ELR (cell line): ENCODE measurements around the gene PSG1.
A peak's percentile ranks its signal among the peaks of the same experiment; 100 is the strongest.
"Not testable (repeated sequence)": the region's sequence is repeated elsewhere in the genome, so short reads cannot be mapped to it uniquely, and the experiment has no call there.

ENCODE experiments used
- DNase-seq: peaks from one replicate; pipeline ENCODE4 v3.0.0-alpha.2; 2015; ENCODE audit warnings: low read depth

PSG1 gene

DNA sequence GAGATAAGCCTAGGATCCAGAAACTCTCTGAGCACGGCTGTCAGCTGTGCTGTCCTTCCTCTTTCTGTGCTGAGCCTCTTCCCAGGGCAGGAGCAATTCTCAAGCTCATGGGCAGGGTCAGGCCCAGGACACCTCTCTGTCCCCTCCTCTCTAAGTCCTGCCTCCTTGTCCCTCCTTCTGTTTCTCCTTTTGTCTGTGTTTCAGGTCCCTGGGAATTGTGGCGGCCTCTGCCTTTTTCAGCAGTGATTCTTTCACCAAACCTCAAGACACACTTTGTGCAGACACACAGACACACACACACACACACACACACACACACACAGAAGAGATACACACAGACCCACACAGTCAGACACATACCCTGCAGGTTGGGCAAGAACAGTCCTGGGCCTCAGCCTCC is at the start of gene PSG1:
Gene PSG1, minus strand, starts transcription at position 101 of the 400 bp plus-strand sequence. CDS start 132 bp downstream, outside the sequence.
- DNase-seq = no peak

DNA sequence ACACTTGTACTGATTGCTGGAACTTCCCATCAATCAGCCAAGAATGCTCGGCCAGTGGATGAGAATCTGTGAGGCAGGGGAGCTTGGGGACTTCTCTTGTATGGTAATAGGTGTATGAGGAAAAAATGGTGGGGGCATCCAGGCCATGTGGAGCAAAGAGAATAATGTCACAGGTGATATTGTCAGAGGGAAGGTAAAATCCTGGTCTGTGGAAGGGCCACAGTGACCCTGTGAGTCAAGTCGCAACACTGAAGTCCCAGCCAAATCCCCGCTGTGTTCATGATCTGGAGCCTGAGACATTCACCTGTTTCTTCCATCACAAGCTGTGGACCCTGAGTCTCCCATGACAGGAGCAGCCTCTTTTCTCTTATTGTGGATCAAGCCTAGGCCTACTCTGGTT is 49.4 kb upstream of the PSG1 start:
- DNase-seq = no peak

DNA sequence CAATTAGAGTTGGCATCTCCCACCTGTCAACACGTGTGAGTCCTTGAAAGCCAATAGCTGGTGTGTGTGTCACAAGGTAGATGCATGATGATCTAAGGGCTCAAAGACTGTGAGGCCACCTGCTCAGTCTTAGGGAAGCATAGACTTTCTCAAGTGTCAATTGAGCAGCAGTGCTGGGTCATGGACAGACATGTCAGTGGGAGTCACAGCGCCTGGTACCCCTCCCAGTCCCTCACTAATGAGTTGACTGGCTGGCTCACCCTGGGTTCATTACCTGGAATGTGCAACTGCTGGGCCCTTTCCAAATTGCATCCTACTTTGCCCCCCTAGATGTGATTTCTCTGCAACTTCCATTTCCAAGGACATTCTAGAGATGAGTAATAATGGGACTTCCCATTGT is 47.3 kb upstream of the PSG1 start:
- DNase-seq = no peak

- peak; percentile 81 for DNase-seq
These were observed 43.6 kb upstream of the PSG1 start for GRCh38 chr19:42923106-42923505.

GRCh38 chr19:42920971-42921370 is 41.5 kb upstream of the PSG1 start:
- DNase-seq = not testable (repeated sequence)

DNA sequence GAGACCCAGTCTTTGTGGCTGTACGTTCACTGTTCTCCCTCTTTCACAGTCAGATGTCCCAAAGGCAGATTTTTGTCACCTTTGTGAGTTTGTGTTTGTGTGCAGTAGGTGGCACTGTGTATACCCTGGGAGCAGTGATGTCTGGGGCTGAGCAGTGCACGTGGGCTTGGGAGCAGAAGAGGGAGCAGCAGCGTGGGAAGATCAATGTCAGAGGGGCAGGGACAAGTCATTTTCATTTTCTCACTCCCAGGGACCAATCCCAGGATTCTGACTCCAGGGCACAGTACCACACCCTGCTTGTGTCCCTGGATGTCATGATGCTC is 40.2 kb upstream of the PSG1 start:
- DNase-seq = no peak

GRCh38 chr19:42919070-42919756 is 39.7 kb upstream of the PSG1 start:
- DNase-seq = peak; percentile 25

- DNase-seq = not testable (repeated sequence)
These were observed 39.0 kb upstream of the PSG1 start for GRCh38 chr19:42918377-42919069.

DNA sequence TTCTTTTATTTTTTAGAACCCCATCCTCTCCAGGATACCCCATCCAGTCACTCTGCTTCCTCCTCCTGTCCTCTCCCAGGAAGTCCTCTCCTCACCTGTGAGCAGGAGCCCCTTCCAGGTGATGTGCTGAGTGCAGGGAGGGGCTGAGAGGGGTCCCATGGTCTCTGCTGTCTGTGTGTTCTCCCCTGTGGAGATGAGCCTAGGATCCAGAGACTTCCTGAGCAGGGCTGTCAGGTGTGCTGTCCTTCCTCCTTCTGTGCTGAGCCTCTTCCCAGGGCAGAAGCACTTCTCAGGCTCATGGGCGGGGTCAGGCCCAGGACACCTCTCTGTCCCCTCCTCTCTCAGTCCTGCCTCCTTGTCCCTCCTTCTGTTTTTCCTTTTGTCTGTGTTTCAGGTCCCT is 38.1 kb upstream of the PSG1 start, which contains the start of gene PSG6:
Gene PSG6, minus strand, starts transcription at position 261 of the 400 bp plus-strand sequence. Its CDS starts 102 bp downstream, at position 159.
- DNase-seq = not testable (repeated sequence)

DNA sequence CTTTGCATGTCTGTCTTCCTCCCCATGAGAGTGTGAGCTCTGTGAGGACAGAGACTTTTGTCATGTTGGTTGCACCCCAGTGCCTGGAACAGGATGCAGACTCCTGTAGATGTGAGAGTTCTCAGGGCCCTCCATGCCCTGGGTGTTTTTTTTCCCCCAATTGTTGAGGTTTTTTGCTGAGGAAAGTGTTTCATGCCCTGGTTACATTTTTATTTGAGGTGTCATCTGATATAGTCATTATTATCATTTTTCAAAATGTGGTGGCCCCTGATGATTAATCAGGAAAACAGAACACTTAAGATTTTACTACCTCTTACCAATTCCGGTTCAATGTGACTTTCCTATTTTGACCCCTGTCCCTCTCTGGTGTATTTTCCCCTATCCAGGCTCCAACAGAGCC is 37.4 kb upstream of the PSG1 start:
- peak; percentile 66 for DNase-seq

- not testable (repeated sequence) for DNase-seq
These were observed 34.0 kb upstream of the PSG1 start for GRCh38 chr19:42913516-42913915.

DNA sequence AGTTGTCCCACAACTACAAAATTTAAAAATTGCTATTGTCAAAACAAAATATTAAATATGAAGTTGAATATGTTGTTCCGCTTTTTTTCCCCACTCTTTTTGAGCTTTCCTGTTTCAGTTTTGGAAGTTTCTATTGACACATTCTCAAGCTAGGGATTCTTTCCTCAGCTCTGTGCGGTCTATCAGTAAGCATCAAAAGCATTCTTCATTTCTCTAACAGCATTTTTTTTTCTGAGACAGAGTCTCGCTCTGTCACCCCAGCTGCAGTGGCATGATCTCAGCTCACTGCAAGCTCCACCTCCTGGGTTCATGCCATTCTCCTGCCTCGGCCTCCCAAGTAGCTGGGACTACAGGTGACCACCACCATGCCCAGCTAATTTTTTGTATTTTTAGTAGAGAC is 33.4 kb upstream of the PSG1 start:
- not testable (repeated sequence) for DNase-seq

DNA sequence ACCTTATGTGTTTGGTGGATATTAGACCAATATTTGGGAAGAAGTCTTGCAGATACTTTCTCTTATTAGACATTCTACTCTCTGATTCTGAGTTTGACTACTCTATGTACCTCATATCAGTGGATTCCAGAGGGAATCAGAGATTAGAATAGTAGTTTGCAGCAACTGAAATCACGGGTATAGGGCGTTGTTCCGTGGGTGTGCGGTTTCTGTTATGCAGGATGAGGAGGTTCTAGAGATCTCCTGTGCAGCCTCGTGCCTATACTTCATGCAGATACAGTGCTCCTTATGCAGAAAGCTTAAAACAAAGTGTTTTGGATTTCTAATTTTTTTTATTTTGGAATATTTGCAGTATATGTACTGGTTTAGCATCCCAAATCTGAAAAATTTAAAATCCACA is 32.2 kb upstream of the PSG1 start:
- DNase-seq = not testable (repeated sequence)

GRCh38 chr19:42906162-42906561 is 26.6 kb upstream of the PSG1 start:
- DNase-seq = not testable (repeated sequence)

GRCh38 chr19:42900561-42900960 is 21.0 kb upstream of the PSG1 start:
- not testable (repeated sequence) for DNase-seq

DNA sequence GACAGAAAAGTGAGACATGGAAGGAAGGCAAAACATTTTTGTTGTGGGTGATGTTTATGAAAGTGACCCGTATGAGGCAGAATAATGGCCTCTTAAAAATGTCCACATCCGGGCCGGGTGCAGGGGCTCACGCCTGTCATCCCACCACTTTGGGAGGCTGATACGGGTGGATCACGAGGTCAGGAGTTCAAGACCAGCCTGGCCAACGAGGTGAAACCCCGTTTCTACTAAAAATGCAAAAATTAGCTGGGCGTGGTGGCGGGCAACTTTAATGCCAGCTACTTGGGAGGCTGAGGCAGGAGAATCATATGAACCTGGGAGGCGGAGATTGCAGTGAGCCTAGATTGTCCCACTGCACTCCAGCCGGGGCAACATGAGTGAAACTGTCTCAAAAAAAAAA is 20.2 kb upstream of the PSG1 start:
- DNase-seq = peak; percentile 29

- peak; percentile 45 for DNase-seq
These were observed 19.6 kb upstream of the PSG1 start for GRCh38 chr19:42899110-42899509.

- peak; percentile 56 for DNase-seq
These were observed 19.1 kb upstream of the PSG1 start for GRCh38 chr19:42898656-42899055.

DNA sequence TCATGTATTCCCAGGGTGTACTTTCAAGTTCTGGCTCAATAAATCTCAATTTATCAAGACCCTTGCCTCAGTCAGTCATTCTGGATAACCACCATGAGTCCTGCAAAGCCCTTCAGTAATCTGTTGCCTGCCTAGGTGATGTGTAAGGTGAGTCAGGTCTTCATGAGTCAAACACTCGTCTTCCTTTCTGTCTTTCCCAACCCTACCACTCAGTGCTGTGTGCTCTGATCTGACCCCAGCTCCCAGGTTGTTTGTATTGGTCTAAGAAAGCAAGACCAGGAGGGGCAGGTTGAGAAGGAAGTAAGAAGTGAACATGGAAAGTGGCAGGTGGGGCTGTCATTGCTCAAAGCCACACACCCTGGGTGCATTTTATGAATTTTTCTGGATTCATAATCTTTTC is 18.2 kb upstream of the PSG1 start:
- DNase-seq = peak; percentile 67

DNA sequence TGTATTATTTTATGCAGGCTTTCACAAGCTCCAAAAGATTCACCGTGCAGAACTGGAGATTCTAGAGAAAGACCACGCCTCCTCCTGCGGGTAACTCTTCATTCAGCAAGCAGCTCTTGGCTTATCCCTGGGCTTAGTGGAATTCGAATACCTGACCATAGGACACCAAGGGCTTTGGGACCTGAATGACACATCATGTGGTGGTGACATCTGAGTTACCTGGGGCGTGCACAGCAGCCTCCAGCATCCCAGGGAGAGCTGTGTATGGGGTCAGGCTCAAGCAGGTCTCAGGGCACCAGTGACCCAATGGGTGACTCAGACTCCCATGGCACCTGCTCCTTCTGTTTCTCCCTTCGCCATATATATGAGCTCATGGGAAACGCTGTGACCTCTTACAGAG is 10.9 kb upstream of the PSG1 start:
- not testable (repeated sequence) for DNase-seq

GRCh38 chr19:42887876-42888445 is 8.4 kb upstream of the PSG1 start:
- not testable (repeated sequence) for DNase-seq

DNA sequence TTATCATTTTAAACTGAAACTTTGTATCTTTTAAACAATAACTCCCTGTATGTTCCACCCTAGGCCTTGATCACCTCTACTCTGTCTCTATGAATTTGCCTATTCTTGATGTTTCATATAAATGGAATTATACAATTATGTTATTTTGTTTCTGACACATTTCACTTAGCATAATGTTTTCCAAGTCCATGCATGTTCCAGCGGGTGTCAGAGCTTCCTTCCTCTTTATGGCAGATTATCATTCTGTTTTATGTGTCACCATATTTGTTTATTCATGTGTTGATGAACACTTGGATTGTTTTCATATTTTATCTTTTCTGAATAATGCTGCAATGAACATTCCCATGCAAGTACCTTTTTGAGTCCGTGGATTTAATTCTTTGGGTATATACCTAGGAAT is 3.2 kb upstream of the PSG1 start:
- DNase-seq = not testable (repeated sequence)

DNA sequence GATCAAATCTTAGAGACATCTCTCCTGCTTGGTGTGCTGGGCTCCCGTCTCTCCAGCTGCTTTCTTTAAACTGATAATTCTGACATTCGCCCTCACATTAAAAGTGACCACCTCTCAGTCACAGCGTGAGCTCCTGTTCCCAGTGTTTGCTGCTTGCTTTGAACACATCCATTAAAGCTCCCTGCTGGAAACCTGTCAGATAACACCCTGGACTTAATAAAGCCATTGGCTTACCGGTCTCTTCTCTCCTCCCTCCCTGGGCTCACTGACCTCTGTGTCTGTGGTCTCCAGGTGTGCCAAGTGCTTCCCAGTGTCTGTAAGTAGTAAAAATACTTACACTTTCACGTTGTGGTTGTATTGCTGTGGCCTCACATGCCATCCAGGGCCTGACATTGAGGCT is 2.5 kb upstream of the PSG1 start:
- not testable (repeated sequence) for DNase-seq
